SKM-1 (cell line): Measurements from ENCODE around the gene DCLRE1A.

Source experiments
- DNase-seq: peaks from one replicate; lab custom pipeline; 2025; ENCODE audit not compliant: unreplicated experiment; lab: John Stamatoyannopoulos, UW

The DCLRE1A gene

DNA sequence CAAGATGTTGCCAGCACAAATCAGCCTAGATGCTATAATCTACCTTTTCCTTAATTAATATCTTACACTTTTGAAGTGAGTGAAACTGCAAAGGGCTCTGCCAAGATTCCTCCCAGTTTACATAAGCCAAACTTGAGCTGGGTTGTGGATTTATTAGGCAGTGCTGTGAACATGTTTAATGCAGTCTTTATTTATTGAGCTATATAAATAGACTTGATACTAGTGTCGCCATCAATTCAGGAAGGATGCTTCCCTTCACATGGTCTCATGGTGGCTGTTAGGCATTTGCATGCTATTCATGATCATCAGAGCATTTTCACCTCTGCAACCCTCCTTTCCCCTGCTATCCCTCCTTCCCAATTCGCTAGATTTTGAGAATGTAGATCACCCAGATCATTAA, 62.2 kb downstream of the DCLRE1A start:
- no peak for DNase-seq

DNA sequence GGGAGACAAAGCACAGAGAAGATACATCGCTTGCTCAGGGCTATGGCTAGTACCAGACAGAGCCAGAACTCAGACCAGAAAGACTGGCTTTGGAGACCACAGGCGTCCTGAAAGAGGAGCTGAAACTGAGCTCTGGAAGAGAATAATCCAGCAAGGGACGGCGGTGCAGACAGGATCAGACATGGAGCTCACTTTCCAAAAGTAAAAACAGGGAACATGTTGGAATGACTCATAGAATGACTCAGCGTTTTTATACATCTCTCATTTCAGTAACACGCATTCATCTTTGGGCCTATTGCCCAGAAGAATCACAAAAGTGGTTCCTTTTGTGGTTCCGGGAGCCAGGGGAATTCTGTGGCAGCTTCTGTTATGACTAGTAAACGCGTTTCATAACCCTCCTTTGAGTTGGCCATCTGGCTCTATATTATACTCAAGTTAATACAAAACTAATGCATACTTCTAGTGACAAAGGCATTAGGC, 65.2 kb downstream of the DCLRE1A start:
- no peak for DNase-seq
